Activated T-helper 1 cell treated with anti-CD3 and anti-CD28 coated beads, Interleukin-12 subunit alpha, Interleukin-12 subunit beta, Interleukin-2, Interleukin-4 antibody, amounts not matched to agents 30 ng/mL and 10 ng/mL and 1 ng/mL, durations not matched to agents 14 hours and 24 hours and 36 hours (primary cell): Measurements from ENCODE around the gene FFAR3. TPM values are rescaled to one million over a fixed set of nuclear protein-coding genes. Genes with fewer than 3 reads are reported as not detected.
A peak's percentile ranks its signal among the peaks of the same experiment; 100 is the strongest.
"Not testable (repeated sequence)": the region's sequence is repeated elsewhere in the genome, so short reads cannot be mapped to it uniquely, and the experiment has no call there.

Experiments
- DNase-seq: peaks from one replicate; pipeline ENCODE4 v3.0.0; 2021; ENCODE audit warnings: low spot score
- H3K27ac Mint-ChIP-seq: one replicate; pipeline ENCODE4 v1.8.0; 2021; ENCODE audit warnings: mild to moderate bottlenecking, mixed read lengths
- H3K27me3 Mint-ChIP-seq: one replicate; pipeline ENCODE4 v1.8.0; 2022; ENCODE audit warnings: mild to moderate bottlenecking, moderate library complexity, mixed read lengths; ENCODE audit not compliant: insufficient read depth
- H3K36me3 Mint-ChIP-seq: one replicate; pipeline ENCODE4 v1.8.0; 2021; ENCODE audit warnings: low read depth, mixed read lengths
- H3K4me1 Mint-ChIP-seq: one replicate; pipeline ENCODE4 v1.8.0; 2021; ENCODE audit warnings: low read depth, mixed read lengths
- H3K4me3 Mint-ChIP-seq: one replicate; pipeline ENCODE4 v1.8.0; 2021; ENCODE audit warnings: mild to moderate bottlenecking, moderate library complexity, mixed read lengths
- H3K9me3 Mint-ChIP-seq: one replicate; pipeline ENCODE4 v1.8.0; 2021; ENCODE audit warnings: mixed read lengths
- intact Hi-C: fragments of 100-400 bp; cut with micrococcal nuclease; formaldehyde crosslinking; loops from one replicate; pipeline ENCODE4 v1.15.1; 2024
- total RNA-seq: library from RNA; stranded (reverse); gene quantifications from 2 replicates; pipeline ENCODE4 v1.2.3, GENCODE V29; 2022

FFAR3 gene
- total RNA-seq, 1 donor from 2014 or later, result 0.36 TPM

DNA sequence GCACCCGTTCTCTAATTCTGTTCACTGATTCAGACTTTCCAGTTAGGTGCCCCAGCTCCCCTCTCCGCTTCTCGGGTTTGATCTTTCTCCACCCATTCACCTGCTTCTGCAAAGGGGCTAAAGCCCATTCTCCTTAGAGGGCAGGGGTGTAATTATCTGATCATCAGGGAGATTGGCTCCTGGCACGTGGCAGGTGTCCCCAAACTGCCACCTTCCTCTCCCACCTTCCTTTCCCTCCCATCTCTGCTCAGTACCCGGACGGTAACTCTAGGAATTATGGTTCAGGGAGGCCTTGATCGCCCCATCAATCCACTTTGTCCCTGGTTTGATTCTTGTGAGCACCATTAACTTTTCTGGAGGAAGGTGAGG lies 10.3 kb upstream of the FFAR3 start:
- DNase-seq, result no peak
- intact Hi-C loops, result loop anchor here (1.0 to 5.0 kb wide), 6 partner anchors 41 to 206 kb away; partner anchors contain the start of gene FXYD7
- H3K4me3 Mint-ChIP-seq, result peak overlapping the region; percentile 74
- peaks cover 41% of the 10 kb centered on the region for H3K4me1 Mint-ChIP-seq
- no peaks in the 10 kb centered on the region for H3K36me3 Mint-ChIP-seq
- H3K27me3 Mint-ChIP-seq, result peaks cover 2% of the 10 kb centered on the region
- no peaks in the 10 kb centered on the region for H3K9me3 Mint-ChIP-seq
- peak overlapping the region; percentile 99 for H3K27ac Mint-ChIP-seq

DNA sequence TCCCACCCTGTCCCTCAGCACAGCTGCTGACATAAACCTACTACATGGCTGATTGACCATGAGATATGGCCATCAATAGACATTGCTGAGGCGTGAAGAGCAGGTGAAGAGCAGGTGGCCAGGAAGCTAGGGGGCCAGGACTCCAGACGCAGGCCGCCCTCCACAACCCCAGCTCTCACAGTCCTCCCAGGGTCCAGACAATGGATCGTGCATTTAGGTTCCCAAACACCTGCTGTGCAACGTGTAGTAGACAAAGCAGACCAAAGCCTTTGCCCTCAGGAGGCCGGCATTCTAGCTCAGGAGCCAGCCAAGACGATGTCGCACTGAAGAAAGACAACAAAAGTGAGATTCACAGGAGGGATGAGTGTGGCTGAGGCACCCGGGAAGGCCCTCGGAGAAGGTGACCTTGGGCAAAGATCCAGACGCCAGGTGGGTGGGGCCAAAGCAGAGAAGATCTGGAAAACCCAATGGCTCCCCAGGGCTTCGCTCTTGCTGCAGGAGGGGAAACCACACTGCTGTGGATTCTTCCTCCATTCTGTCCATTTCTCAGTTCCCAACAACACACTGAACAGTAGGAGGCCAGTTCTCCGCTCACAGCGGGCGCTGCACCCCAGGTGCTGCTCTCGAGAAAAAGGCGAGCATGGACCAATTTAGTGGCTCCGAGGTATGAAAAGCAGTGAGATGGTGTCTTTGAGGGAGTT lies 9.2 kb upstream of the FFAR3 start:
- Mint-ChIP-seq H3K27ac (peak overlapping the region; percentile 29), H3K4me1 (peaks cover 43% of the 10 kb centered on the region), H3K4me3 (no peak overlapping the region), H3K36me3 (no peaks in the 10 kb centered on the region), H3K9me3 (no peaks in the 10 kb centered on the region), H3K27me3 (peaks cover 2% of the 10 kb centered on the region)
- no peak for DNase-seq
- intact Hi-C loops, result loop anchor here (5.0 kb wide), 2 partner anchors 142 to 207 kb away; partner anchors contain the start of gene FXYD7

DNA sequence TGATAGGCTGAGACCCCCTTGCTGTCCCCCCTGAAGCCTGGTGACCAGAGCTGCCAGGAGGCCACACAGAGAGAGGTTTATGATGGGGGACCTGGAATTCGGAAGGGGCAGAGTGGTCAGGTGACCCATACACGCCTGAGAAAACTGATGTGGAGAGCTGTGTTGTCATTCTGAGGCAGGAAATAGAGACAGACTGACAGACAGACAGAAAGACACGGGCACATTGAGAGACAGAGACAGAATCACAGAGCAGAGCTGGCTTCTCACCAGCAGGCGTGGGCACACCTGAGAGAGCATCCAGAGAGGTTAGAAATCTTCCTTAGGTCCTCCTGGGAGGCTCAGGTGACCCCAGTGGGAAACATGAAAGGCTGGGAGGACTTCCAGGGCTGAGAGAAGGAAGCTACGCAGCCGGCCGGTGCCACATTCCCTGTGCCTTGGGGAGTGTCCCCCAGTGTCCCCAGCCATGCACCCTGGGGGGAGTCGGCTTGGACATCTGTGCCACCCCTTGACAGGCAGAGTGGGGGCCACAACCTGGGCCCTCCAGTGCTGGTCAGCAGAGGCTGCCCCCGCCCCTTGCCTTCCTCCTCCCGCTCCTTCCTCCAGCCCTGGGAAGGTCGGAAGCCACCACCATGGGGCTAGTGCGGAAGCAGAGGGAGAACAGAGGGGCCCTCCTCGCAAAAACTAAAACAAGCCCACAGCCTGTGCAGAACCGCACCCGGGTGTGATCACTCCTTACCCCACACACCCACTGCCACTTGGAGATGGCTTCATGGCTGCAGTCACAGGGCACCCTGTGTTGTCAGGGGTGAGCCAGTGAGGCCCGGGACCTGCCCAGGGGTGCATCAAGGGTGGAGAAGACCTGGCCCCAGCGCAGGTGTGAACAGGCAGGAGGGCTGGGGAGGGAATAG lies 8.4 kb upstream of the FFAR3 start:
- peaks cover 43% of the 10 kb centered on the region for H3K4me1 Mint-ChIP-seq
- H3K27ac Mint-ChIP-seq, result peak overlapping the region; percentile 24
- no peak for DNase-seq
- intact Hi-C loops, result loop anchor here (5.0 kb wide), 2 partner anchors 143 to 208 kb away; partner anchors contain the start of gene FXYD7
- no peaks in the 10 kb centered on the region for H3K9me3 Mint-ChIP-seq
- no peak overlapping the region for H3K4me3 Mint-ChIP-seq
- no peaks in the 10 kb centered on the region for H3K36me3 Mint-ChIP-seq
- H3K27me3 Mint-ChIP-seq, result peaks cover 2% of the 10 kb centered on the region

DNA sequence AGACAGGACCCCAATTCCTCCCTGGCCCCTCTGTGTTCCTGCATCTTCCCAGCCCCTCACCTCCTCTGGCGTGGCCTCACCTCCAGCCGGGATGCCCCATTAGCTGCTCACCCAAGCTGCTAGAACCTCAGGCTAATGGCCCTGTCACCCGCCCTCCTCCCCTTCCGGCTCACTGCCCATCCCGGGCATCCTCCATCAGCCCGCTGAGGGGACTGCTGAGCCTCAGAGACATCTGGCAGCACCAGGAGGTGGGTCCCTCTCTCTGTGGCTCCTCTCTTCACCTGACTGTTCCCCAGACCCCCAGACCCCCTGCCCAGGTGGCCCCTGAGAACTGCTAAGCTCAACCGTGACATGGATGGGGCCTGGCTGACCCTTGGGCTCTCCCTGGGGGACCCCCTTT lies 7.7 kb upstream of the FFAR3 start:
- no peaks in the 10 kb centered on the region for H3K36me3 Mint-ChIP-seq
- H3K27me3 Mint-ChIP-seq, result peaks cover 2% of the 10 kb centered on the region
- H3K27ac Mint-ChIP-seq, result no peak overlapping the region
- intact Hi-C loops, result no loop called here
- peaks cover 41% of the 10 kb centered on the region for H3K4me1 Mint-ChIP-seq
- no peak for DNase-seq
- no peaks in the 10 kb centered on the region for H3K9me3 Mint-ChIP-seq
- no peak overlapping the region for H3K4me3 Mint-ChIP-seq

DNA sequence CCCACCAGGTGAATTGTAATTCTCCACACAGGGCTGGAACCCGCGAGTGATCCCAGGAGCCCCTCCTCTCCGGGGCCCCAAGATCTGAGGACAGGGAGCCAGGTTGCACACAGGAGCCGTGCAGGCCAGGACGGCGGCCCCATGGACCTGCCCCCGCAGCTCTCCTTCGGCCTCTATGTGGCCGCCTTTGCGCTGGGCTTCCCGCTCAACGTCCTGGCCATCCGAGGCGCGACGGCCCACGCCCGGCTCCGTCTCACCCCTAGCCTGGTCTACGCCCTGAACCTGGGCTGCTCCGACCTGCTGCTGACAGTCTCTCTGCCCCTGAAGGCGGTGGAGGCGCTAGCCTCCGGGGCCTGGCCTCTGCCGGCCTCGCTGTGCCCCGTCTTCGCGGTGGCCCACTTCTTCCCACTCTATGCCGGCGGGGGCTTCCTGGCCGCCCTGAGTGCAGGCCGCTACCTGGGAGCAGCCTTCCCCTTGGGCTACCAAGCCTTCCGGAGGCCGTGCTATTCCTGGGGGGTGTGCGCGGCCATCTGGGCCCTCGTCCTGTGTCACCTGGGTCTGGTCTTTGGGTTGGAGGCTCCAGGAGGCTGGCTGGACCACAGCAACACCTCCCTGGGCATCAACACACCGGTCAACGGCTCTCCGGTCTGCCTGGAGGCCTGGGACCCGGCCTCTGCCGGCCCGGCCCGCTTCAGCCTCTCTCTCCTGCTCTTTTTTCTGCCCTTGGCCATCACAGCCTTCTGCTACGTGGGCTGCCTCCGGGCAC lies 6.7 kb upstream of the FFAR3 start:
- Mint-ChIP-seq H3K27ac (no peak overlapping the region), H3K4me3 (no peak overlapping the region), H3K36me3 (no peaks in the 10 kb centered on the region), H3K4me1 (peaks cover 31% of the 10 kb centered on the region), H3K27me3 (peaks cover 2% of the 10 kb centered on the region), H3K9me3 (no peaks in the 10 kb centered on the region)
- DNase-seq, result no peak
- intact Hi-C loops, result loop anchor here (1.0 to 2.0 kb wide), 3 partner anchors 53 to 241 kb away; no protein-coding TSS in a partner anchor

DNA sequence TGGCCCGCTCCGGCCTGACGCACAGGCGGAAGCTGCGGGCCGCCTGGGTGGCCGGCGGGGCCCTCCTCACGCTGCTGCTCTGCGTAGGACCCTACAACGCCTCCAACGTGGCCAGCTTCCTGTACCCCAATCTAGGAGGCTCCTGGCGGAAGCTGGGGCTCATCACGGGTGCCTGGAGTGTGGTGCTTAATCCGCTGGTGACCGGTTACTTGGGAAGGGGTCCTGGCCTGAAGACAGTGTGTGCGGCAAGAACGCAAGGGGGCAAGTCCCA lies 6.1 kb upstream of the FFAR3 start:
- intact Hi-C loops, result loop anchor here (1.0 to 2.0 kb wide), 3 partner anchors 53 to 240 kb away; no protein-coding TSS in a partner anchor
- Mint-ChIP-seq H3K27me3 (peaks cover 2% of the 10 kb centered on the region), H3K9me3 (no peaks in the 10 kb centered on the region), H3K36me3 (no peaks in the 10 kb centered on the region), H3K4me1 (peaks cover 26% of the 10 kb centered on the region), H3K4me3 (no peak overlapping the region), H3K27ac (no peak overlapping the region)
- DNase-seq, result no peak

DNA sequence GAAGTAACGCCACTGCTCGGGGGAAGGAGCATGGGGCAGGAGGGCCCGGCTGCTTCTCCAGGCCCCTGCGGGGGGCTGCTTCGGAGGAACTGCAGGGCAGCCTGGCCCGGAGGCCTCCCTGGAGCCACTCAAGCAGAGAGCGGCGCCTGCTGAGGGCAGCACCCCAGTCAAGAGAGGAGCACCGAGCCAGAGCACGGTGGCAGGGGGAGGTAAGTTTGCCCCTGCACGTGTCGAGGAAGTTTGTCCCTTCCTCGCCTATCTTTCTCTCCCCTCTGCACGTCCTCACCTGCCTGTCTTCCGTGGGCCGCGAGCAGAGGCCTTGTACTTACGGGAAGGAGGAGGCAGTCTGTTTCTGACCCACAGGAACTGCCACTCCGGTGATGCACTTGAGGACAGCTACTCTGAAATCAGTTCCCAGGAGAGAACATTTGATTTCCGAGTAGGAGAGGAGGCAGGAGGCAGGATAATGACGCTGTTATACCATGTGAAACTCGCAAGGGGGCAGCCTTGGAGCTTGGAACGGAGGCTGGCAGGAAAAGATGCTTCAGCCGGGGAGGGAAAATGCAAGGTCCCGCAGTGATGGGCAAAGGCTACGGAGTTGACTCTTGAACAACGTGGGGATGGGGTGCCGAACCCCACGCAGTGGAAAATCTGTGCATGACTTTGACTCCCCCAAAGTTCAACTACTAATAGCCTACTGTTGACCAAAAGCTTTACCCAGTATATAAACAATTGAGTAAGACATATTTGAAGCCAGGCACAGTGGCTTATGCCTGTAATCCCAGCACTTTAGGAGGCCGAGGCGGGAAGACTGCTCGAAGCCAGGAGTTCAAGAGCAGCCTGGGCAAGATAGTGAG lies 5.6 kb upstream of the FFAR3 start:
- Mint-ChIP-seq H3K27ac (peak overlapping the region; percentile 62), H3K27me3 (peaks cover 2% of the 10 kb centered on the region), H3K4me1 (peaks cover 25% of the 10 kb centered on the region), H3K4me3 (no peak overlapping the region), H3K36me3 (no peaks in the 10 kb centered on the region), H3K9me3 (no peaks in the 10 kb centered on the region)
- intact Hi-C loops, result loop anchor here (1.0 to 2.0 kb wide), 4 partner anchors 52 to 240 kb away; no protein-coding TSS in a partner anchor
- peak; percentile 55 for DNase-seq

DNA sequence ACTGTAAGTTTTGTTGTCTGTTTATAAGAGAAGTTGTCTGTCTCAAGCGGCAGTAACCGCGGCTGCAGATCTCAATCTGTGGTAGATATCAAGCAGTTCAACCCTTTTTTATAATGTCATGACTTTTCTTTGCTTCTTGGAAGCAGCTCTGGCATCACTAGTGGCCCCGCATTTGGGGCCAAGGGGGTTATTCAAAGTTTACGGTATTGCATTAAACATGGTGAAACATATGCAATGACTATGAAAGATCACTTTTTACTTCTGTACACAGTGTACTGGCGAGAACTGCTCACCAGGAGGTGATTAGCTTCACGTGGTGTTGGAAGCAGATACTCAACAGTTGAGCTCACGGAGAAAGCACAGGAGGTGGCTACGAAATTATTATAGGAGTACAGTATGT lies 4.6 kb upstream of the FFAR3 start:
- H3K4me1 Mint-ChIP-seq, result peaks cover 23% of the 10 kb centered on the region
- no peaks in the 10 kb centered on the region for H3K36me3 Mint-ChIP-seq
- no peak for DNase-seq
- no peak overlapping the region for H3K4me3 Mint-ChIP-seq
- H3K9me3 Mint-ChIP-seq, result no peaks in the 10 kb centered on the region
- peaks cover 2% of the 10 kb centered on the region for H3K27me3 Mint-ChIP-seq
- intact Hi-C loops, result loop anchor here (1.0 to 2.0 kb wide), 2 partner anchors 51 to 142 kb away; no protein-coding TSS in a partner anchor
- H3K27ac Mint-ChIP-seq, result no peak overlapping the region

DNA sequence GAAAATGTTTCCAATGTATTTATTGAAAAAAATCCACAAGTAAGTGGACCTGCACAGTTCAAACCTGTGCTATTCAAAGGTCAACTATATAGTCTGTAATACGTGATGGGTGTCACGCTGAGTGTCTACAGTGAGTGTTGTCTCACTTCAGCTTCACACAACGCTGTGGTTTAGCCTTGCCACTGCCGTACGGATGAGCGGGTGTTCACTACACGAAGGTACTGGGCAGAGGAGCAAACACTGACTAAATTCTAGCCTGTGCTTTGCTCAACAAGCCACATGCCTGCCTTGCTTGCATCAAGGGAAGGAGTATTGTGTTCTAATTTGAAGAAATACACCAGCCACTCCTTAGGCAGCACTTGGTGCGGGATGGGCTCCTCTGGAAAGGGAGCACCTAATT lies 3.4 kb upstream of the FFAR3 start:
- Mint-ChIP-seq H3K9me3 (no peaks in the 10 kb centered on the region), H3K4me1 (peaks cover 19% of the 10 kb centered on the region), H3K36me3 (no peaks in the 10 kb centered on the region), H3K27ac (no peak overlapping the region), H3K4me3 (no peak overlapping the region), H3K27me3 (peaks cover 2% of the 10 kb centered on the region)
- intact Hi-C loops, result no loop called here
- DNase-seq, result no peak

DNA sequence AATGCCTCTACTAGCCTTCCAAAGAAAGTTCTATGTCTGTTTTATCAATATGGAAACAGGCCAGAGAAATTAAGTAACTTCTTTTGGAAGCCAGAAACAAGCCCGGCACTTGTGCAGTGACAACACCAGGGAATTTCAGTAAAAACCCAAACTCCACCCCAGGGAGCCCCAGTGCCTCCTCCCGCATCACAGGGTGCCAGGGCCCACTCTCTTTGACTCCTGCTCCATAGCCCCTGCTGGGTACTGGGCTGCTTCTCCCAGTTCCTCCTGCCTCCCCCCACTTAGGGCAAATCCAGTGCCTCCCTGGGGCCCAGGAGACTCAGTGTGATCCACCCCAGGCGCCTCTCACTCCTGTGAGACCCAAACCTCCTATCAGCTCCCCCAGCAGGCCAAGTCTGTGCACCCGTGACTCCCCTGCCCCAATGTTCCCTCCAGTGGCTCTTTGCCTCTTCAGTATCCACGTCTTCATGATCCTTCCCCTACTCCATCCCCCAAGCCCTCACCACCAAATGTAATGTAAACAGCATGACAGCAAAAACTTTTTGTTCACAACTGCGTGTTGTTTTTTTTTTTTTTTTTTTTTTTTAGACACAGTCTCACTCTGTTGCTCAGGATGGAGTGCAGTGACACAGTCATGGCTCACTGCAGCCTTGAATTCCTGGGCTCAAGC lies 2.3 kb upstream of the FFAR3 start:
- DNase-seq, result no peak
- Mint-ChIP-seq H3K4me3 (no peak overlapping the region), H3K27me3 (peaks cover under 1% of the 10 kb centered on the region), H3K4me1 (peaks cover 19% of the 10 kb centered on the region), H3K9me3 (no peaks in the 10 kb centered on the region), H3K36me3 (no peaks in the 10 kb centered on the region), H3K27ac (no peak overlapping the region)
- intact Hi-C loops, result no loop called here

DNA sequence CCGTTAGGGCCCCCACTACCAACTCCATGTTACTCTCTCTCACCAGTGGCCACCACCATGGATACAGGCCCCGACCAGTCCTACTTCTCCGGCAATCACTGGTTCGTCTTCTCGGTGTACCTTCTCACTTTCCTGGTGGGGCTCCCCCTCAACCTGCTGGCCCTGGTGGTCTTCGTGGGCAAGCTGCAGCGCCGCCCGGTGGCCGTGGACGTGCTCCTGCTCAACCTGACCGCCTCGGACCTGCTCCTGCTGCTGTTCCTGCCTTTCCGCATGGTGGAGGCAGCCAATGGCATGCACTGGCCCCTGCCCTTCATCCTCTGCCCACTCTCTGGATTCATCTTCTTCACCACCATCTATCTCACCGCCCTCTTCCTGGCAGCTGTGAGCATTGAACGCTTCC lies 574 bp downstream of the FFAR3 start:
- DNase-seq, intact Hi-C loops, H3K9me3 Mint-ChIP-seq: not testable (repeated sequence)

More for the DNA sequence above, 574 bp downstream of the FFAR3 start:
- H3K27me3 Mint-ChIP-seq, H3K4me3 Mint-ChIP-seq, H3K36me3 Mint-ChIP-seq, H3K27ac Mint-ChIP-seq: not testable (repeated sequence)
- peaks cover 13% of the 10 kb centered on the region for H3K4me1 Mint-ChIP-seq
